ENCODE data around the gene CAPZB. TPM values are rescaled to one million over a fixed set of nuclear protein-coding genes. Genes with fewer than 3 reads are reported as not detected.

The CAPZB gene
- total RNA-seq, 1 donor, result 183 TPM

GRCh38 chr1:19438516-19439195, 46.7 kb downstream of the CAPZB start:
- no peak overlapping the region for H3K4me3 ChIP-seq (ENCODE audit: low read depth, low read length)
- TF ChIP-seq CTCF (IDR thresholded peaks at IDR 0.05; ENCODE audit: insufficient read depth, low read depth, low read length), result no peak
- peak; percentile 66 for DNase-seq (ENCODE audit: low read depth)

GRCh38 chr1:19437891-19438294, 47.4 kb downstream of the CAPZB start:
- no peak for TF ChIP-seq CTCF (IDR thresholded peaks at IDR 0.05; ENCODE audit: insufficient read depth, low read depth, low read length)
- DNase-seq (ENCODE audit: low read depth), result peak; percentile 92
- H3K4me3 ChIP-seq (ENCODE audit: low read depth, low read length), result no peak overlapping the region

GRCh38 chr1:19436716-19437476, 48.4 kb downstream of the CAPZB start:
- DNase-seq (ENCODE audit: low read depth), result peak; percentile 80
- H3K4me3 ChIP-seq (ENCODE audit: low read depth, low read length), result no peak overlapping the region
- no peak for TF ChIP-seq CTCF (IDR thresholded peaks at IDR 0.05; ENCODE audit: insufficient read depth, low read depth, low read length)

GRCh38 chr1:19435851-19436455, 49.4 kb downstream of the CAPZB start:
- no peak overlapping the region for H3K4me3 ChIP-seq (ENCODE audit: low read depth, low read length)
- no peak for TF ChIP-seq CTCF (IDR thresholded peaks at IDR 0.05; ENCODE audit: insufficient read depth, low read depth, low read length)

GRCh38 chr1:19435181-19435580, 50.2 kb downstream of the CAPZB start:
- DNase-seq (ENCODE audit: low read depth), result peak; percentile 93
- no peak overlapping the region for H3K4me3 ChIP-seq (ENCODE audit: low read depth, low read length)
- TF ChIP-seq CTCF (IDR thresholded peaks at IDR 0.05; ENCODE audit: insufficient read depth, low read depth, low read length), result no peak

More at GRCh38 chr1:19435851-19436455, 49.4 kb downstream of the CAPZB start:
- peak; percentile 80 for DNase-seq (ENCODE audit: low read depth)

- no peak overlapping the region for H3K4me3 ChIP-seq (ENCODE audit: low read depth, low read length)
- TF ChIP-seq CTCF (IDR thresholded peaks at IDR 0.05; ENCODE audit: insufficient read depth, low read depth, low read length), result no peak
- no peak for DNase-seq (ENCODE audit: low read depth)
Measured at GRCh38 chr1:19433719-19433998, 51.7 kb downstream of the CAPZB start.
